ENCODE measurements around the gene HSD11B1. TPM values are rescaled to one million over a fixed set of nuclear protein-coding genes. Genes with fewer than 3 reads are reported as not detected.

HSD11B1 gene
- total and polyA plus RNA-seq, 2 donors (not counting 3 experiments of a cell fraction or from before 2014, with no cell fraction given) = not detected

DNA sequence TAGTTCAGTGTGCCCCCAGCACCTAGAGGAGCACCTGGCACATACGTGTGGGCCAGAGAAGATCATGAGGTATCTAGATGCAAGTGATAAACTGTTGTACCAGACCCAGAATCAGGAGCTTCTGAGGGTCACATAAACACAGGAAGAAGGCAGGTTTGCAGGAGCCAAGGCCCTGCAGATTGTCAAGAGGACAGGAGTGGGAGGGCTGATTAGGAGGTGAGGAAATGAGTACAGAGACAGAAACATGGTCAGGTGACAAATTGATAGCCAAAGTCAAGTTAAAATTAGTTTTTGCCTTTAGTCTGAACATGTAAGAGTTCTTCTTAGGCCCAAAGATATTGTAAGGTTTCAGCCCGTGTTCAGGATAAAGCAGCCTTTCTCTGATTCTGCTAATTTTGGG, 37.2 kb downstream of the HSD11B1 start:
- Histone ChIP-seq H2AFZ (ENCODE audit: low read depth, low read length) (no peak overlapping the region), H3K27ac (ENCODE audit: insufficient read depth, low read depth, low read length) (no peak overlapping the region), H3K79me2 (ENCODE audit: control insufficient read depth, insufficient read depth, low read length) (no peaks in the 10 kb centered on the region), H3K9me3 (replicated peaks; ENCODE audit: control insufficient read depth, insufficient read depth, low read length) (no peaks in the 10 kb centered on the region), H3K27me3 (ENCODE audit: control insufficient read depth in 2 of 2, insufficient read depth in 2 of 2, low read length in 2 of 2) (peaks cover 0 to 13% of the 10 kb centered on the region in 2 experiments), H3K4me2 (ENCODE audit: insufficient read depth, low read length) (no peak overlapping the region), H3K36me3 (ENCODE audit: control insufficient read depth in 2 of 2, extremely low read depth in 1 of 2, insufficient read depth in 2 of 2, low read length in 2 of 2) (no peaks in the 10 kb centered on the region), H3K4me3 (replicated peaks in 1 of 3; ENCODE audit: insufficient read depth in 1 of 3, low read depth in 1 of 3, low read length in 3 of 3) (no peak overlapping the region), H4K20me1 (replicated peaks; ENCODE audit: control insufficient read depth, extremely low read depth, insufficient read depth, low read length) (no peaks in the 10 kb centered on the region), H3K9me1 (replicated peaks; ENCODE audit: control insufficient read depth, extremely low read depth, insufficient read depth, low read length) (no peaks in the 10 kb centered on the region), H3K4me1 (ENCODE audit: control insufficient read depth, extremely low read depth, insufficient read depth, low read length) (no peaks in the 10 kb centered on the region), H3K9ac (replicated peaks; ENCODE audit: extremely low read depth, insufficient read depth, low read length) (no peak overlapping the region)
- dilution Hi-C loops (cut with MboI; ENCODE audit: extremely low pct_ligation_motif_present, low sequenced_read_pairs) = no loop called here
- no peak for DNase-seq (ENCODE audit: low read depth, low spot score)
- POLR2A ChIA-PET = no interaction called here
- no TSS peak for BruUV-seq (replicated peaks)
- TF ChIP-seq, protein P1, sequence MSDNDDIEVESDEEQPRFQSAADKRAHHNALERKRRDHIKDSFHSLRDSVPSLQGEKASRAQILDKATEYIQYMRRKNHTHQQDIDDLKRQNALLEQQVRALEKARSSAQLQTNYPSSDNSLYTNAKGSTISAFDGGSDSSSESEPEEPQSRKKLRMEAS (IDR thresholded peaks at IDR 0.05; ENCODE audit: insufficient read depth, insufficient read length) = no peak
- no peak for TF ChIP-seq POLR2A (IDR thresholded peaks at IDR 0.05; ENCODE audit: low read depth, low read length)
- TF ChIP-seq POLR2AphosphoS5 (IDR thresholded peaks at IDR 0.05; ENCODE audit: insufficient read depth, low read depth, low read length) = no peak
- TF ChIP-seq, protein P2, sequence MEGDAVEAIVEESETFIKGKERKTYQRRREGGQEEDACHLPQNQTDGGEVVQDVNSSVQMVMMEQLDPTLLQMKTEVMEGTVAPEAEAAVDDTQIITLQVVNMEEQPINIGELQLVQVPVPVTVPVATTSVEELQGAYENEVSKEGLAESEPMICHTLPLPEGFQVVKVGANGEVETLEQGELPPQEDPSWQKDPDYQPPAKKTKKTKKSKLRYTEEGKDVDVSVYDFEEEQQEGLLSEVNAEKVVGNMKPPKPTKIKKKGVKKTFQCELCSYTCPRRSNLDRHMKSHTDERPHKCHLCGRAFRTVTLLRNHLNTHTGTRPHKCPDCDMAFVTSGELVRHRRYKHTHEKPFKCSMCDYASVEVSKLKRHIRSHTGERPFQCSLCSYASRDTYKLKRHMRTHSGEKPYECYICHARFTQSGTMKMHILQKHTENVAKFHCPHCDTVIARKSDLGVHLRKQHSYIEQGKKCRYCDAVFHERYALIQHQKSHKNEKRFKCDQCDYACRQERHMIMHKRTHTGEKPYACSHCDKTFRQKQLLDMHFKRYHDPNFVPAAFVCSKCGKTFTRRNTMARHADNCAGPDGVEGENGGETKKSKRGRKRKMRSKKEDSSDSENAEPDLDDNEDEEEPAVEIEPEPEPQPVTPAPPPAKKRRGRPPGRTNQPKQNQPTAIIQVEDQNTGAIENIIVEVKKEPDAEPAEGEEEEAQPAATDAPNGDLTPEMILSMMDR (IDR thresholded peaks at IDR 0.05; ENCODE audit: extremely low read depth in 1 of 2, insufficient read depth in 1 of 2, low read depth in 1 of 2, low read length in 2 of 2) = no peak
- TF ChIP-seq EZH2 (IDR thresholded peaks at IDR 0.05; ENCODE audit: borderline replicate concordance, low read depth, low read length, severe bottlenecking) = no peak
- TF ChIP-seq JUN (IDR thresholded peaks at IDR 0.05; ENCODE audit: borderline replicate concordance, insufficient read depth, insufficient read length, low read depth) = no peak
- no peak for TF ChIP-seq MYC (IDR thresholded peaks at IDR 0.05; ENCODE audit: low read depth, low read length)
- no peak for TF ChIP-seq FOS (IDR thresholded peaks at IDR 0.05; ENCODE audit: borderline replicate concordance, insufficient read depth, low read length)
- TF ChIP-seq GATA2 (IDR thresholded peaks at IDR 0.05; ENCODE audit: insufficient read depth, insufficient read length, low read depth, low read length) = no peak
- no peak for FAIRE-seq
- CTCF ChIA-PET = no interaction called here
- intact Hi-C loops (cut with micrococcal nuclease) = no loop called here

Data from endothelial cell of umbilical vein (primary cell).